Tibial nerve (tissue), 4 donors: ENCODE data around the gene ZFAND6. TPM values are rescaled to one million over a fixed set of nuclear protein-coding genes. Genes with fewer than 3 reads are reported as not detected.

Source experiments
- DNase-seq, 2 donors: peaks; one replicate each; pipeline ENCODE4 v3.0.0-alpha.2; 2019; ENCODE audit warnings: low spot score in 2 of 2
- H3K27ac ChIP-seq, 4 donors: fragments of 200-600 bp; sonication (generic) in 3 of 4; one replicate each; pipeline ENCODE4 v1.5.1; 2017 to 2019; ENCODE audit warnings: mild to moderate bottlenecking in 1 of 4
- H3K27me3 ChIP-seq, 2 donors: fragments of 200-600 bp; sonication (generic) in 1 of 2; one replicate each; pipeline versions ENCODE4 v1.5.1 to v1.6.0; 2017 to 2019
- H3K36me3 ChIP-seq, 3 donors: fragments of 200-600 bp; sonication (generic); one replicate each; pipeline ENCODE4 v1.5.1; 2018 to 2019
- H3K4me1 ChIP-seq, 4 donors: fragments of 200-600 bp; sonication (generic) in 3 of 4; one replicate each; pipeline ENCODE4 v1.5.1; 2017 to 2019
- H3K4me3 ChIP-seq, 4 donors: fragments of 200-600 bp; sonication (generic) in 3 of 4; one replicate each; pipeline ENCODE4 v1.5.1; 2017 to 2019; ENCODE audit warnings: mild to moderate bottlenecking in 1 of 4, moderate library complexity in 1 of 4
- H3K9me3 ChIP-seq, 4 donors: fragments of 200-600 bp; sonication (generic) in 3 of 4; one replicate each; pipeline ENCODE4 v1.5.1; 2017 to 2019
- CTCF ChIP-seq, 5 experiments: fragments of 200-600 bp in 3 of 5; fragments of 450-650 bp in 2 of 5; sonication (generic) in 3 of 5; IDR thresholded peaks; one replicate each; pipeline ENCODE4 v1.5.1; 2016 to 2019; ENCODE audit warnings: antibody characterized with exemption in 5 of 5, mild to moderate bottlenecking in 3 of 5, moderate library complexity in 2 of 5
- EP300 ChIP-seq, 2 donors: sonication (generic); formaldehyde crosslinking; IDR thresholded peaks; one replicate each; pipeline ENCODE4 v1.6.1; 2017; ENCODE audit warnings: antibody characterized with exemption in 2 of 2, mild to moderate bottlenecking in 1 of 2
- POLR2A ChIP-seq, 2 donors: fragments of 450-650 bp; IDR thresholded peaks; one replicate each; pipeline ENCODE4 v1.6.1; 2017; ENCODE audit warnings: antibody characterized with exemption in 2 of 2, mild to moderate bottlenecking in 2 of 2, moderate library complexity in 2 of 2
- WGBS, 2 donors: methylation state at CpG; one replicate each; pipeline ENCODE4 v1.1.5; 2018; 5-methylcytosine and 5-hydroxymethylcytosine counted together
- total RNA-seq, 4 donors: library from RNA; depleted of rRNA; stranded (reverse); fragments of >200 nt; gene quantifications; one replicate each; pipeline ENCODE4 v1.1.0, GENCODE V29; 2016

ZFAND6 gene
- total RNA-seq, 4 donors from 2014 or later = 68.6 to 126 (median 88.2) TPM

- no peaks in the 10 kb centered on the region for H3K4me1 ChIP-seq
- no peak overlapping the region for H3K27ac ChIP-seq
- no peak for DNase-seq
- no peak for TF ChIP-seq EP300 (IDR thresholded peaks at IDR 0.05)
- no peak for TF ChIP-seq POLR2A (IDR thresholded peaks at IDR 0.05)
- no peak for TF ChIP-seq CTCF (IDR thresholded peaks at IDR 0.05)
- H3K9me3 ChIP-seq = no peaks in the 10 kb centered on the region
- 93% methylated on average over 8 of the region's 8 CpGs for WGBS, 2 donors
- H3K27me3 ChIP-seq = no peaks in the 10 kb centered on the region
- H3K36me3 ChIP-seq = peaks cover 0 to 69% (median 0%) of the 10 kb centered on the region in 3 donors
- no peak overlapping the region for H3K4me3 ChIP-seq
These were observed 108.5 kb downstream of the ZFAND6 start for GRCh38 chr15:80167936-80168335.

GRCh38 chr15:80168421-80168820 is 108.9 kb downstream of the ZFAND6 start:
- Histone ChIP-seq H3K27me3 (no peaks in the 10 kb centered on the region), H3K4me1 (no peaks in the 10 kb centered on the region), H3K4me3 (no peak overlapping the region), H3K27ac (no peak overlapping the region), H3K9me3 (no peaks in the 10 kb centered on the region), H3K36me3 (peaks cover 0 to 66% (median 0%) of the 10 kb centered on the region in 3 donors)
- 65 to 85% methylated on average over 5 of the region's 5 CpGs for WGBS, 2 donors
- TF ChIP-seq POLR2A (IDR thresholded peaks at IDR 0.05) = no peak
- TF ChIP-seq CTCF (IDR thresholded peaks at IDR 0.05) = no peak
- TF ChIP-seq EP300 (IDR thresholded peaks at IDR 0.05) = no peak
- no peak for DNase-seq

- H3K27ac ChIP-seq = no peak overlapping the region
- WGBS, 2 donors = 96 to 99% methylated on average over 12 of the region's 12 CpGs
- no peaks in the 10 kb centered on the region for H3K27me3 ChIP-seq
- no peaks in the 10 kb centered on the region for H3K9me3 ChIP-seq
- H3K36me3 ChIP-seq = peaks cover 0 to 57% (median 0%) of the 10 kb centered on the region in 3 donors
- no peak overlapping the region for H3K4me3 ChIP-seq
- DNase-seq = no peak
- H3K4me1 ChIP-seq = peaks cover 0 to 8% (median 0%) of the 10 kb centered on the region in 4 donors
- no peak for TF ChIP-seq POLR2A (IDR thresholded peaks at IDR 0.05)
- TF ChIP-seq EP300 (IDR thresholded peaks at IDR 0.05) = no peak
- no peak for TF ChIP-seq CTCF (IDR thresholded peaks at IDR 0.05)
These were observed 110.4 kb downstream of the ZFAND6 start for GRCh38 chr15:80169768-80170357.

GRCh38 chr15:80170596-80170995 is 111.1 kb downstream of the ZFAND6 start:
- Histone ChIP-seq H3K36me3 (peaks cover 0 to 61% (median 0%) of the 10 kb centered on the region in 3 donors), H3K27me3 (no peaks in the 10 kb centered on the region), H3K9me3 (no peaks in the 10 kb centered on the region), H3K27ac (no peak overlapping the region), H3K4me3 (no peak overlapping the region), H3K4me1 (peaks cover 0 to 8% (median 0%) of the 10 kb centered on the region in 4 donors)
- TF ChIP-seq EP300 (IDR thresholded peaks at IDR 0.05) = no peak
- TF ChIP-seq CTCF (IDR thresholded peaks at IDR 0.05) = no peak
- no peak for TF ChIP-seq POLR2A (IDR thresholded peaks at IDR 0.05)
- WGBS, 2 donors = 89% methylated on average over 2 of the region's 2 CpGs
- DNase-seq = no peak

- H3K4me1 ChIP-seq = peaks cover 0 to 8% (median 0%) of the 10 kb centered on the region in 4 donors
- WGBS, 2 donors = 64 to 74% methylated on average over 4 of the region's 4 CpGs
- no peak for DNase-seq
- TF ChIP-seq EP300 (IDR thresholded peaks at IDR 0.05) (no peak), CTCF (IDR thresholded peaks at IDR 0.05) (no peak), POLR2A (IDR thresholded peaks at IDR 0.05) (no peak)
- H3K27me3 ChIP-seq = no peaks in the 10 kb centered on the region
- H3K27ac ChIP-seq = no peak overlapping the region
- peaks cover 0 to 73% (median 0%) of the 10 kb centered on the region in 3 donors for H3K36me3 ChIP-seq
- H3K4me3 ChIP-seq = no peak overlapping the region
- no peaks in the 10 kb centered on the region for H3K9me3 ChIP-seq
These were observed 112.3 kb downstream of the ZFAND6 start for GRCh38 chr15:80171787-80172186.
